Activated CD4-positive, alpha-beta T cell treated with anti-CD3 and anti-CD28 coated beads for 48 hours (primary cell): ENCODE measurements around the gene SUCLG1.
"Not testable (repeated sequence)": the region's sequence is repeated elsewhere in the genome, so short reads cannot be mapped to it uniquely, and the experiment has no call there.

Experiments used
- DNase-seq: peaks from one replicate; pipeline ENCODE4 v3.0.0-alpha.2; 2020

Gene SUCLG1

DNA sequence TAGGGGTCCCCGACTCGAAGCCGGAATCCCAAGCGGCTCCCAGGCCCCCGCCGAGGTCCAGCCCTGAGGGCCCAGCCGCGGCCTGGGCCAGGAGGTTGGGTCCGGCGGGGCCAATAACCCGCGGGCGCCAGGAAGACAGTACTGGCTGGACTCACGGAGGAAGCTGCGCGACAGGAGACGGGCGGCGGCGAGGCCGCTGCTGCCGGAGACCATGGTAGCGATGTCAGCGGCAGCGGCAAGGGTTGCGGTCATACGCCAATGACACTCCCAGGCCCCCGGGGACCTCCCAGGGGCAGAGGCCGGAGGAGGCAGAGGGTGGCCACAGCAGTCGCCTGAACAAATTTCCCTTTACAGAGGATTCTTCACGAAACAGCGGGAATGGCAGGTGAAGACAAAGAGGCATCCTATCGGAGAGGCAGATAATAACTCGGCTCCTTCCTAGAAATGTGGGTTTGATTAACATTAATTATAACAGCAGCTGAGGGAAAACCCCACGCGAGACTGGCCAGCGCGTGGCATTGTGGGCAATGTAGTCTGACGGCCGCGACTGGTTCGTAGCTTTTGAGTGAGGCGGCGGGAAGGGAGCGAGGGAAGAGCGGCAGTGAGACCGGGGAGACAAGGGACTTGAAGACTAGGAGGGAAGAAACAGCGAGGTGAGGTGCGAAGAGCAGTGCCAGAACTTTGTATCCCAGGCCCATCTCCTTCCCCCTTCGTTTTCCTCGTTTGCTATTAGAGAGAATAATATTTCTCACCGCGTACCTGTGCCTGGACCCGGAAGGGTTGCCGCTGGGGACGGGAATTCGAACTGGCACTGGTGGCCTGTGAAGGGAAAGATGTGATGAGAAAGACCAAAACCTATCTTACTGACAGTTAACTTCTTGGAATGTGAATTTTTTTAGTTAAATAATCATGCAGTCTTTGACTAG, at the start of gene SUCLG1:
Gene SUCLG1, minus strand, starts transcription at position 263 of the 926 bp plus-strand sequence. Its CDS starts 11 bp downstream, at position 252.
- DNase-seq: peak; percentile 88

DNA sequence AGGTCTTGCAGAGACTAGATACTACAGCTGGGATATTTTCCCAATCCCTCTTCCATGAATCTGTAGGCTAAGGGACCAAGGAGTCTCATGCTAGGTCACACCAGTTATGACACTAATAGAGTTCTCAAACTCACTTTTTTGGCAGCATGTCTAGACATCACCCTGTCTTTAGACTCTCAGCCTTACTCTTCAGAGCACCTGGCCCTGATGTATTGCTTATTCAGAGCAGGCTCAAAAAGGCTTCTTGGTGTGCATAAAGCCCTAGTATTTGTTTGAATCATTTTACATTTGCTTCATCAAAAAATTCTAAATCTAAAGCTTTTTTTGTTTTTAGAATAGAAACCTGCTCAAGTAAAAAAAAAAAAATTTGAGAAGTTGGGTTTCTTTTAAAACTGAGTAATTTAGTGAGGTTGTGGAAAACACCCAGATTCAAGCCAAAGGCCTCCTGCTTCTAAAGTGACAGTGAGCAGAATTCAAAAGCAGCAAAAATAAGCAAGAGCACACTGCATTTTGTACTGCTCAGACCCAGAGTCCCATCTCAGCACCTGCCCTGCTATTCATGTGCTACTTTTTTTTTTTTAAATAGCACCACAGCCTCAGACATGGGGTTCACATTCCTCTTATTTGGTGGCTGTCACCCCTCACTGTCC, 39.2 kb upstream of the SUCLG1 start:
- no peak for DNase-seq

DNA sequence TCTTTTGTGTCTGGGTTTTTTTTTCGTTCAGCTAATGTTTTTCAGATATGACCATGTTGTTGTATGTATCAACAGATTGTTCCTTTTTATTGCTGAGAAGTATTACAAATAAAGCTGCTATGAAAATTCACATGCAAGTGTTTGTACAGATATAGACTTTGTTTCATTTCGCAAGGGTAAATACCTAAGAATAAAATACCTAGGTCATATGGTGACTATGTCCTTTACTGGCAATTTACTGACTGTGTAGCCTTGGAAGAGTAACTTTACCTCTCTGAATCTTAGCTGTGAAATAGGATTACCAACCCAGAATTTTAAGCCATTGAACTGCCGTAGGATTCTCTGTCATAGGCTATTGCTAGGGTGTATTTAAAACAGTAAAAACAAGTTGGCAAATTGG, 38.2 kb upstream of the SUCLG1 start:
- no peak for DNase-seq

DNA sequence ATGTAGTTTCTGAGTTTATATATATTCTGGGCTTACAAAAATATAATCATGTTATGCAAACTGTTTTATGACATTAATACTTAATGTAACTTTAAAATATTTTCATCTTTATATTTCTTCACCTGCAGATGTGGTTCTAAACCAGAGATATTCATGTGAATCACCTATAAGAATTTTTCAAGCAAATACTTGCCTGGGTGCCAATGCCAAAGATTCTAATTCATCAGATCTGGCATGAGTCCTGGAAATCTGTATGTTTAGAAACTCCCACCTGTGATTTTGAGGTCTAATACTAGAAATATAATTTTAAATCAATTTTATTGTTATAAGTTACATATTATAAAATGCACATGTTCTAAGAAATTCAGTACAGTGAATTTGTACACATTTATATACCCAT, 37.3 kb upstream of the SUCLG1 start:
- no peak for DNase-seq

DNA sequence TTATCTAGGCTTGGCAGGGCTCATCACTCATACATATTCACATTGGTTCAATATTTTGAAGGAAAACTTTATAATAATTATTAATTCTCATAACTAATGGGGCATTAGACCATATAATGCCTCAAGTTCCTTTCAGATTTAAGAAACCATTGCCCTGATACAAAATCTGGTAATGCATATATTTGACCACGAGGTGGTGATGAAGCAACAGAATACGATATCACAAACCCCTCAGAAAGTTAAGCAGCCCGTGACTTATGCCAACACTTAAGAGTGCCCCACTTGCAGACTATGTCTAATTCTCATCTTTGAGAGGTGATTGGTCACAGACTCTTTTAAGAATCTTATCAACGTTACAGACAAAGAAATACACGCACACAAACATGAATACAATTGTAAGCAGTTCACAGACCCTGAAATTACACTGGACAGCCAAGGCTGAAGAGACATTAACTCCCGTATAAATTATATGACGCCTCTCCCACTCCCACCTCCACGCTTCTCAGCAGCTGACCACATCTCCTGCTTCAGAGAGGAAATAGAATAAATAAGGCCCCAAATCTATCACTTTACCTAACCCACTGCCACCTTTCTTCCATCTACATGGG, 36.6 kb upstream of the SUCLG1 start:
- peak; percentile 18 for DNase-seq

DNA sequence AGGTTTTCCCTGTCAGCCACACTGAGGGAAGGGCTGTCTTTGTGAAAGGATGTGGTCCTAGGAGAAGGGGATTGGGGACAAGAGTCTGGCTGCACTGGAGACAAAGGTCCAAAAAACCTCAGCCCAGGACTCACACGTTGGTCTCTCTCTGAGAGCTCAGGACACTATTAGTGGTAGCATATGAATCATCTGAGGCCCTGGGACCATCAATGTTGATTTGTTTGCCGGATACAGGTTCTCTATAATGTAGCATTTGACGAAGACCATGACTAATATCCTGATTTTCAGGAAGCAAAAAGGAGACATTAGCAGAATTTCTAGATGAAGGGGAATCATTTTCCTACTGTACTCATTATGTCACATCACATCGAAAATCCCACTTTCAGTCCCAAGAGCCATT, 35.0 kb upstream of the SUCLG1 start:
- DNase-seq: no peak

DNA sequence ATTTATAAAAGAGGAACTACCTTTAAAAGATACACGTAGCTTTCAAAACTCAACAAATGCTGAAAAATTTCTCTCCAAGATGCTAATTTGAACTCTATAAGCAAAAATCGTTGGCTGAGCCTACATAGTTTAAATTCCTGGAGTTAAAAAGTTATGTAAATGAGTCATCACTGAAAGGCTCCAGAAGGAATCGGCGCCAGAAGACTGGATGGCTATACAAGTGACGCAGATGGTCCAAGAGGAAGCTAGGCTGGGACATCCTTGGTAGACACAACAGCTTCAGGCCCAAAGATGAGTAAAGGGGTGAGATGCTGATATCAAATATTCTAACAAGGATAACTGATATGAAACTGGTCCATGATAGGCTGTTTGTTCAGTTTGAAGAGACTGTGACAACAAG, 34.4 kb upstream of the SUCLG1 start:
- no peak for DNase-seq

DNA sequence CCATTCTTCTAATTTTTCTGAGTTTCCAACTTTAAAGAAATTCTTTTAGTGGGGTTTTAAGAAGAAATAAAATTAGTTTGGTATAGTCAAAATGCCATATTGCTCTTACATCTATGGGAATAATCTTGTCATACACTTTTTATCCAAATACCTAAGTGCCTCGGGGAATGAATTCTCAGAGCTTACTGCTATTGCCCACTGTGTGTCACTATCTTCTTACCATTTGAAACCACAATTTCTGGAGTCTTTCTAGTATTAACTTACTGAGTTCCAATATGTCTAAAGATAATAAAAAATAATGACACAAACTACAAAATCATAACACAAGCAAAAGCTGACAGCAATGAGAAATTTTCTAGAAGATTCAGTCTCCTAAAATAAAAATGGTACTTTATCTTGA, 33.5 kb upstream of the SUCLG1 start:
- DNase-seq: no peak

DNA sequence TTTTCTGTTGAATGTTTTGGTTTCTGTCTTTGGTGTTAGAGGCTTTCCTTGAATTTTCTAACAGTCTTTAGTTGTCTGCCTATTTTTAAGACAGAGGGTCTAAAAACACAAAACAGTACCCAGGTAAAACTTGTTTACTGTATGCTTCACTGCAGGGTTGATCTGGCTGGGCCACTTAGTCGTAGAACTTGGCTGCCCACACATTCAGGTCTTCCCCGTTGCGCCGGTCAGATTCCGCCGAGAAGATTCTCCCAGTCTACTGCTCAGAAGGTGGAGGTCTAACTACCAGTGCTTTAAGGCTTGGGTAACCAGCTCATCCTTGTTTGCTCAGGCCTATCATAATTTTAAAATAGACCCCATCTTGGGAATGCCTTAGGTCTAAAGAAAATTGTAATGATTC, 32.7 kb upstream of the SUCLG1 start:
- DNase-seq: no peak

DNA sequence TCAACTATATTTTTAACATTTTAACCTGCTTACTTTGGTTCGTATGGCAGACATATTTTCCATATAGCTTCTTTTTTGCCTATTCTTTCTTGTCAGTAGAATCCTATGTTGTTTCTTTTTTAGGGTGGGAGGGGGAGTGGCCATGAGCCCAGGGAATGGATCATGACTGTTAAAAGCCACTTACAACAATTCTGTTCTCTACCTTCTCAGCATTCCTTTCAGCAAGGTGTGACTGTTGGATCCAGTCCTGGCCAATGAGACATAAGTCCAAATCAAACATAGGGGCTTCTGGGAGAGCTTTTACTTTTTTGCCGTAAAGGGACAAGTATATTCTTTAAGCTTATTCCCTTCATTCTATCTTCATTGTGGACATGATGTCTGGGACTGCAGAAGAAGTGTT, 32.2 kb upstream of the SUCLG1 start:
- no peak for DNase-seq

DNA sequence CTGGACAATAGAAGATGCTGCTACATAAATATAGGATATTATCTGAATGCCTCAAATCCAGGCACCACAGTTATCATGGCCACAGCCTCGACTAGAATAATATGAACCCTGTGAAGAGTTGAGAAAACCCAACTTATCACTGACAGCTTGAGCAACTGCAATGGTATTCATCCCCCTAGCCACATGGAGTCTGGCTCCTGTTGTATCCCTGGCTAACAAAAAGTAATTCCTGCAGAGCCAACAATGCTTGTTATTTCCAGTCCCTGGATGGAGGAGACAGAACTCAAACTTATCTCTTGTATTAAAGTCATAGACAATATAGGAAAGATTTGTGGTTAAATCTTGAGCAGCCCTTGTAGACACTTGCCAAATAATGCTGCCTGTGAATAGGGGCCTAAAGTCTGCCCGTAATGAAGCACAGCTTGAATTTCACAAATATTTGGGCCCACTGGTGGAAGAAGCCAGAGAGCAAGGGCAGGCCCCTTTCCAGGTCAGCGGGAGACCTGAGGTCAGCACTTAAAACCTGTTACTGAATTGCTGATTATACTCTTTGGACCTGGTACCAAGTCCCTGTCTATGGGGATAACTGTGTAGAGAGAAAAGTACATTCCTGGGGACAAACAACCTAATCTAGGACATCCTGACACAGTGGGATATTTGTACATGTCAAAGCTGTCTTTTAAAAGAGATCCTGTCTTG, 28.4 kb upstream of the SUCLG1 start:
- no peak for DNase-seq

DNA sequence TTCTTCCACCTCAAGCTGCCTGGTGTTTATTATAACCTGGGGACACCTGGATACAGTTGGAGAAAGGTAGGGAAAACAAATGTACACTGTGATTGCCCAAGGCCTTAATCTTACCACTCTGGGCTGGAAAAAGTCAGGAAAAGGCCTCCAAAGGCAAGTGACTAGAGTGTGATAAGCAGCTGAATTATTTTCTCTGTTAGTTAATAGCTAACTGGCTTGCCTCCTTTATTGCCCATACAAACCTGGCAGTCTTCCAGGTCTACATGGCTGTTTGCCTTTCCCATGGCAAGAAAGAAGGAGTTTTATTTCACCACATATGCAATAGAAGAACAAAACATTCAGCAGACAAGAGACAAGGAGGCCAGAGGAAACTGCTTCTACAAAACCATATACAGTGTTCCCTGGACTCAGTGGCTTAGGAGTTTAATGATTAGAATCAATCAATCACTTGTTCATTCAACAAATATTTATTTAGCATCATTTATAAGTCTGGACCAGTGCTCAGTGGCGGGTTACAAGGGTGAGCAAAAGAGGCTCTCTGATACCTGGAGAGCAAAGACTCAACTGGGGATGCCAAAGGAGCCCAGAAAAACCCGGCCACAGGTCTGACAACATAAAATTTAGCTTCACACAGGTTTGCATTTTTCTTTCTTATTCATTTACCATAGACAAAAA, 27.5 kb upstream of the SUCLG1 start:
- no peak for DNase-seq

DNA sequence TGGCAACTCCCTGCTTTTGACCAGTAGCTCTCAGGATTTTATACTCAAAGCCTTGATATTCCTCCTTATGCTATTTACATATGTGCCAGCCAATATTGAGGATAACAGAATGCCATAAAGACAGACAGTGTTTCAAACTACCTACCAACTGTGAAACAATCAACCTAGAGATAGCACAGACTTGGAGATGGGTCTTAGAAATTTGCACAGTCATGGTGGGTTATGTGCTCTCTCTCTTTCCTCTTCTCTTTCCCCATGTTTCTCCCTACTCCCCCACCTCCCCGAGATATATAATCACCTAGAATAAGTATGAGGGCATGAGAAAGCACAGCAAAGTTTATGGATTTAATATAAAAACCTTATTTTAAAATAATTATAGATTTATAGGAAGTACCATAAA, 24.2 kb upstream of the SUCLG1 start:
- no peak for DNase-seq

DNA sequence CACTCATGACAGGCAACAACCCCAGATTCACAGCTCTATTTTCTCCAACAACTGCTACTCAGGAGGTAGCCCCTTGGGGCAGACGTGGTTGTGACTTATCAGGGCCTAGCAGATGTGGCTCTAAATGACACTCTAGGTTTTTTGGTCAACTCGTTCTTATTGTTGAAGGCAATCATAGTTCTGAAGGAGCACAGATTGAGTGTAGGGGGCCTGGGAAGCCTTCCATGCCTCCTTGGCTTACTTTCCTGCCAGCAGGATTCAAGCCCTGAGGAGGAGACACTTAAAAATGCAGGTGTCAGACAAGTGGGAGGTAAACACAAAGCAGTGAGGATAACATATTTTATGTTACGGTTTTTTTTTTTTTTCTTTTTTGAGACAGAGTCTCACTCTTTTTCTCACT, 23.5 kb upstream of the SUCLG1 start:
- DNase-seq: no peak

DNA sequence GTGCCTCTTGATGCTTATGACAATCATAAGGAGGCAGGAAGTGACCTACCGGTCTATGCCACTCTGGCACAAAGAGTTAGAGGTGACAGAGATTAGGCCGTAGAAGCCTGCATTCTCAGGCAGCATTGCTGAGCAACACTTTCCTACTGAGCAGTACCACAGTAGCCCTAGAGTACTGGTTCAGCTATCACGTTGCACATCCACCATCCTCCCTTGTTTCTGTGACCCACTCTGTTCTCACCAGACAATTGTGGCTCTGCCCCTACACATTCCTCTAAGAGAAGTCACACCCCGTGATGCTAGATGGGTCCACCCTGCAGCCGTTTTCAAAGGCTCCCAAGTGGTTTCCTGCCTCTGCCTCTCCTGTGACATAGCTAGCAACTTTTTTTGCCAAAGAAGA, 22.6 kb upstream of the SUCLG1 start:
- DNase-seq: peak; percentile 27

DNA sequence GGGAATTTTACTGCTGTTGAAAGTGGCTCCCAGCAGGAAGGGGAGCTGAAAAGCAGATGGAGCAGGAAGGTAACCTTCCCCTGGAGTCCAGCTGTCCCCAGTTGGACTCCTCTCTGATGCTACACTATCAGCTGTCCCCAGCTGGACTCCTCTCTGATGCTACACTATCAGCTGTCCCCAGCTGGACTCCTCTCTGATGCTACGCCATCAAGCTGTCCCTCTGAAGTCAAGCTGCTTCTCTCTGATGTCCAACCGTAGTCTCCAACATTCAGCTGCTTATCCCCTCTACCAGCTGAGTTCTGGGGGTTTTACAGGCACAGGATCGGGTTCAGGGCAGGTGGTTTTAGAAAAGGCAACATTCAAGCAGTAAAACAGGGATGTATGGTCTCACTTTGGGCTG, 19.8 kb upstream of the SUCLG1 start:
- no peak for DNase-seq

DNA sequence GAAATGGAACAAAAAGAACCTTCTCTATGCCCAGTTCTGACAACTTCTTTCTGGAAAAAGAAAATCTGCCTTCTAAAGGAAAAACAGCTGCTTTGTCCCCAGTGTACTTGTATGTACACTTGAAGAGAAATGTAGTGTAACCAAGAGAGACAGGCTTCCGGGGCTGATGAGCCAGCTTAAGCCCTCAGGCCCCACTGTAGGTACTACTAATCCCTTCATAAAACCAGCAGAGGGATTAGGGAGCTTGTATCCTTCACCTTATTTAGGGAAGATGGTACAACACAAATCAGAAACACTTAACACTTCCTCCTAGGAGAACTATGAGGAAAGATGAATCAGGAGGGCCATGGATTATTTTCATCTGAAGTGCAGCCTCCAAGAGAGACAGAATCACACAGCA, 18.8 kb upstream of the SUCLG1 start:
- DNase-seq: no peak

DNA sequence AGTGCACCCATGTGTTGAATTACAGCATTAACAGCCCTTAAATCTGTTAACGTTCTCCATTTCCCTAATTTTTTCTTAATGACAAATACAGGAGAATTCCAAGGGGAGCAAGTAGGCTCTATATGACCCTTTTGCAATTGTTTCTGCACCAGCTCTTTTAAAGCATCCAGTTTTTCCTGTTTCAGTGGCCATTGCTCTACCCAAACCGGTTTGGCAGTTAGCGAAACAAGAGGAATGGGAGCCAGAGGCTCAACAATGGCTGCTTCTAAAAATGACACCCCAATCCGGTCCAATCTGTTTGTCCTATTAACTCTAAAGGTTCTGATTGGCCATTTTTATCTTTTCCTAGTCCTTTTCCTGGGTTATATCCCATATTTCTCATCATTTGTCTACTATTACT, 15.1 kb upstream of the SUCLG1 start:
- DNase-seq: no peak

DNA sequence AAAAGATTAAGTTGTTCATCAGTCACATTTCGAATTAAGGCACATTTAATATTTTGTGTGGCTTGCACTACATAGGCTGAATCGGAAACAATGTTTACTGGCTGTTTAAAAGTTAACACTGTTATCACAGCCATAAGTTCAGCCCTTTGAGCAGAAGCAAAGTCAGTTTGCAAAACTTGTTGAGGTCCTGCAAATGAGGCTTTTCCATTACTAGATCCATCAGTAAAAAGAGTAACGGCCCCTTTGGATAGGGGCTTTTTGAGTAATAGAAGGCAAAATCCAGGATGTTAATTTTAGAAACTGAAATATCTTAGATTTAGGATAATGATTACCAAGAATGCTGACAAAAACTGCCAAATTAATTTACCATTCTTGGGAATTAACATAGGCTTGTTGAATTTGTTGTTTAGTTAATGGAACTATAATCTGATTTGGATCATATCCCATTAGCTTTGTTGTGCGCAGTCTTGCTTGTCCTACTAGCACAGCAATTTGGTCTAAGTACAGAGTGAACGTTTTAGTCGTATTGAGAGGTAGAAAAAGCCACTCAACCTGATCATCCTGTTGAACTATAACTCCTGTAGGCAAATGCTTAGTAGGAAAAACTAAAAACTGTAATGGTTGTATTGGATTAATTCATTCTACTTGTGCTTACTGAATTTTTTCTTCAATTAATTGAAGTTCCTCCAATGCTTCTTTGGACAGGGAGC, 13.9 kb upstream of the SUCLG1 start:
- no peak for DNase-seq

DNA sequence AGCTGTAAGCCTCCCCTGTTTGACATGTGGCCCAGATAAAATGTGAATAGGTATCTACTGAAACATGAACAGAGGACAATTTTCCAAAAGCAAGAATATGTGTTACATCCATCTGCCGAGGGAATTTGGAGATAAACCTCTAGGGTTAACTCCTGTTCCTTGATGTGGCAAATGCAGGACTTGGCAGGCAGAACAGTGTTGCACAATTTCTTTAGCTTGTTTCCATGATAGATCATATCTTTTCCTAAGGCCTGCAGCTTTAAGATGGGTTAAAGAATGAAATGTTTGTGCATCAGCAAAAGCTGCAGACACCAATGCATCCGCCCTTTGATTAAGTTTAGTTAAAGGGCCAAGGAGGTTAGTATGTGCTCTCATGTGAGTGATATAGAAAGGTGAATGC, 13.3 kb upstream of the SUCLG1 start:
- DNase-seq: not testable (repeated sequence)

DNA sequence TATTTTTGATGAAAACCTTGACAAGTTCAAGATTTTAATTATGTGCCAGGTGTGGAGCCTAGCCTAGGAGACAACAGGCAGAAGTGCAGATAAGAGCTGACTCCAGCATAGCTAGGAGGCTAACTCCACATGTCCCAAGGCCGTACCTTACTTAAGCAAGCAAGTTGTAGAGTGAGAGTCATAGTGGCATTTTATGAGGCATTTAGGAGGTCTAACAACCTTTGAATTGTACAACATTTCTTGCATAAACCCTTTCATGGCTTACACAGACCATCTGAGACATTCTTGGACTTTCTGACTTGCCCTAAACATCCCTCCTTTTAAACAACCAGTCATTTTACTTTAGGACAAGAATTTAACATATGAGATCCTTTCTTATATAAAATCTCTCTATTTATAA, 8.3 kb upstream of the SUCLG1 start:
- no peak for DNase-seq

DNA sequence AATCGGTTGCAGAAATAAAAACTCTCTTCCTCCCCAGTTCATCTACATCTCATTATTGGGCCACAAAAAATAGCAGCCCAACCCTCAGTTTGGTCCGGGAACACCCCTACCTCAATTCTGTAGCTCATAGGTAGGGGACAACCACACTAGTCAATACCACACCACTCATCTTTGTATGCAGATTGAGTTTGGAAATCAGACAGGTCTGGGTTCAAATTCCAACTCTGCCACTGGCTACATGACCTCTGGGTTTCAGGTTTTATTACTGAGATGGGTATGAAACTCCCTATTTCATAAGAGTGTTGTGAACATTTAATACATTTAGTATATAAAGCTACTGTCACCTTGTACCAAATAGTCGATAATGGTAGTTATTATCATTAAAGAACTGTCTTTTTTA, 2.2 kb upstream of the SUCLG1 start:
- no peak for DNase-seq
